B cell (primary cell): Measurements from ENCODE around the gene EZH2. TPM values are rescaled to one million over a fixed set of nuclear protein-coding genes. Genes with fewer than 3 reads are reported as not detected.

Experiments
- ATAC-seq: fragments of 200-7000 bp; cut with Tn5 transposase; one replicate; pipeline ENCODE4 v1.10.0; 2021; ENCODE audit warnings: low read depth, mild to moderate bottlenecking, moderate number of reproducible peaks, moderate library complexity
- CTCF ChIA-PET: fragments of 350-600 bp; sonication (Branson Sonifier 250); formaldehyde crosslinking; loops from one replicate; lab custom pipeline; 2021; ENCODE audit warnings: antibody characterized with exemption, inconsistent platforms; lab: Charles Lee
- POLR2A ChIA-PET: fragments of 350-600 bp; sonication (Branson Sonifier 250); formaldehyde crosslinking; loops from one replicate; lab custom pipeline; 2021; ENCODE audit warnings: antibody characterized with exemption; lab: Charles Lee
- DNase-seq: peaks from one replicate; pipeline ENCODE4 v3.0.0; 2013
- H2AFZ ChIP-seq: 2 replicates; pipeline ENCODE4 v1.6.1; 2012; ENCODE audit warnings: mild to moderate bottlenecking, low read depth, low read length; ENCODE audit not compliant: insufficient read depth, poor library complexity, severe bottlenecking
- H3K27ac ChIP-seq, 2 donors: 1 replicate in 1 of 2; 2 replicates in 1 of 2; pipeline ENCODE4 v1.5.1; 2012 to 2013; ENCODE audit warnings: low read length in 2 of 2, mild to moderate bottlenecking in 2 of 2, moderate library complexity in 1 of 2
- H3K27me3 ChIP-seq, 4 experiments: fragments of 200-600 bp in 1 of 4; sonication (generic) in 1 of 4; replicated peaks in 1 of 4; 1 replicate in 2 of 4; 2 replicates in 2 of 4; pipeline versions ENCODE4 v1.6.1 to v1.7.0; 2013 to 2016; ENCODE audit warnings: low read length in 3 of 4, mild to moderate bottlenecking in 2 of 4, mixed read lengths in 1 of 4, moderate library complexity in 1 of 4; ENCODE audit not compliant: insufficient read depth in 4 of 4, control insufficient read depth in 3 of 4; ENCODE audit errors: control extremely low read depth in 1 of 4
- H3K36me3 ChIP-seq, 2 experiments: replicated peaks in 1 of 2; 1 replicate in 1 of 2; 2 replicates in 1 of 2; pipeline versions ENCODE4 v1.6.1 to v1.7.1; 2013; ENCODE audit warnings: low read length in 1 of 2; ENCODE audit not compliant: insufficient read depth in 2 of 2, control insufficient read depth in 1 of 2; ENCODE audit errors: control extremely low read depth in 1 of 2, extremely low read depth in 1 of 2
- H3K4me1 ChIP-seq, 2 donors: fragments of 200-600 bp in 1 of 2; sonication (generic) in 1 of 2; 1 replicate in 1 of 2; 2 replicates in 1 of 2; pipeline versions ENCODE4 v1.5.1 to v1.6.1; 2013 to 2017; ENCODE audit warnings: low read length in 2 of 2; ENCODE audit not compliant: control insufficient read depth in 2 of 2, insufficient read depth in 2 of 2
- H3K4me2 ChIP-seq: replicated peaks from 2 replicates; pipeline ENCODE3; 2012; ENCODE audit warnings: mild to moderate bottlenecking, low read depth, low read length; ENCODE audit not compliant: poor library complexity, severe bottlenecking
- H3K4me3 ChIP-seq, 5 experiments: fragments of 200-600 bp in 1 of 5; sonication (generic) in 1 of 5; 1 replicate in 3 of 5; 2 replicates in 2 of 5; pipeline versions ENCODE4 v1.5.1 to v1.7.0; 2011 to 2016; ENCODE audit warnings: low read length in 4 of 5, mild to moderate bottlenecking in 4 of 5, low read depth in 2 of 5, control low read depth in 1 of 5, moderate library complexity in 1 of 5; ENCODE audit not compliant: insufficient read depth in 1 of 5; ENCODE audit errors: control extremely low read depth in 1 of 5, extremely low read depth in 1 of 5
- H3K79me2 ChIP-seq: fragments of 200-600 bp; sonication (generic); one replicate; pipeline ENCODE4 v1.6.0; 2016; ENCODE audit warnings: low read length; ENCODE audit not compliant: control insufficient read depth, insufficient read depth
- H3K9ac ChIP-seq: fragments of 200-600 bp; sonication (generic); 2 replicates; pipeline ENCODE4 v1.6.1; 2017; ENCODE audit warnings: mild to moderate bottlenecking, low read length, moderate library complexity
- H3K9me3 ChIP-seq, 3 donors: one replicate each; pipeline versions ENCODE4 v1.6.1 to v1.7.1; 2013; ENCODE audit warnings: low read length in 2 of 3; ENCODE audit not compliant: control insufficient read depth in 2 of 3, insufficient read depth in 1 of 3; ENCODE audit errors: control extremely low read depth in 1 of 3
- H4K20me1 ChIP-seq: 2 replicates; pipeline ENCODE4 v1.6.0; 2012; ENCODE audit warnings: mild to moderate bottlenecking, low read length; ENCODE audit not compliant: insufficient read depth, control insufficient read depth, poor library complexity, severe bottlenecking
- H3K27ac Mint-ChIP-seq: one replicate; pipeline ENCODE4 v1.8.0; 2021; ENCODE audit warnings: mixed read lengths
- H3K27me3 Mint-ChIP-seq: one replicate; pipeline ENCODE4 v1.8.0; 2021; ENCODE audit warnings: mixed read lengths
- H3K4me1 Mint-ChIP-seq: one replicate; pipeline ENCODE4 v1.8.0; 2021; ENCODE audit warnings: mixed read lengths
- H3K4me3 Mint-ChIP-seq: one replicate; pipeline ENCODE4 v1.8.0; 2021; ENCODE audit warnings: mixed read lengths
- H3K9me3 Mint-ChIP-seq: one replicate; pipeline ENCODE4 v1.8.0; 2022; ENCODE audit warnings: mixed read lengths; ENCODE audit not compliant: insufficient read depth
- EZH2 ChIP-seq: IDR thresholded peaks from 2 replicates; pipeline ENCODE4 v1.6.1; 2012; ENCODE audit warnings: borderline replicate concordance, low read depth, mild to moderate bottlenecking, moderate library complexity, low read length; ENCODE audit not compliant: insufficient read depth, poor library complexity, severe bottlenecking
- WGBS: methylation state at CpG from one replicate; pipeline ENCODE4 v1.1.5; 2013; ENCODE audit warnings: missing lambda C conversion rate; ENCODE audit not compliant: insufficient coverage; 5-methylcytosine and 5-hydroxymethylcytosine counted together
- intact Hi-C: fragments of 100-400 bp; cut with micrococcal nuclease; formaldehyde crosslinking; loops from one replicate; pipeline ENCODE4 v1.10.0; 2022
- polyA plus RNA-seq: library from polyadenylated mRNA; depleted of rRNA; stranded (reverse); fragments of >200 nt; gene quantifications from 2 replicates; pipeline ENCODE4 v1.2.3, GENCODE V29; 2012
- total RNA-seq, 2 donors: library from RNA; stranded (reverse); fragments of 120-200 nt in 1 of 2; gene quantifications; 1 replicate in 1 of 2; 2 replicates in 1 of 2; pipeline versions ENCODE4 v1.2.3 to v1.2.4, GENCODE V29; 2013 to 2022
- TF ChIP-seq, protein P1 (sequence below): fragments of 200-600 bp; IDR thresholded peaks from one replicate; pipeline ENCODE4 v1.8.0; 2022; ENCODE audit warnings: antibody characterized with exemption, mild to moderate bottlenecking

The EZH2 gene
- total and polyA plus RNA-seq, 2 donors (not counting 1 experiment from before 2014, with no cell fraction given), result 5.1 to 10.3 TPM

DNA sequence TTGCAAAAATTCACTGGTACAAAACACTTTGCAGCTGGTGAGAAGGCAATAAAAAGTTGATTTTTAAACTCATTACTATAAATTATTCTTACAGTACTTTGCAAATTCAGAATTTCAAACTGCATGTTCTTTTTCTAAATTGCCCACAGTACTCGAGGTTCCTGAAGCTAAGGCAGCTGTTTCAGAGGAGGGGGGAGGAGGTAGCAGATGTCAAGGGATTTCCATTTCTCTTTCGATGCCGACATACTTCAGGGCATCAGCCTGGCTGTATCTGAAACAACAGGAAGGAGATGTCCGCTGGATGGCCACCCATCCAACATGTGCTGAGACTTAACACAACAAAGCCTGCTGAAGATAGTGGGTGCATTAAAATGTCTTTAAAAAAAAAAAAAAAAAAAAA, 76.7 kb downstream of the EZH2 start:
- Histone ChIP-seq H3K4me3 (no peak overlapping the region), H3K9ac (no peak overlapping the region), H3K27ac (no peak overlapping the region), H4K20me1 (no peaks in the 10 kb centered on the region), H3K79me2 (no peaks in the 10 kb centered on the region), H2AFZ (no peak overlapping the region), H3K4me1 (no peaks in the 10 kb centered on the region), H3K36me3 (peaks cover 8 to 18% of the 10 kb centered on the region in 2 experiments), H3K27me3 (no peaks in the 10 kb centered on the region), H3K4me2 (no peak overlapping the region), H3K9me3 (no peaks in the 10 kb centered on the region)
- ATAC-seq (no peak), DNase-seq (no peak)
- intact Hi-C loops, result no loop called here
- WGBS, result 100% methylated on average over 1 of the region's 4 CpGs
- H3K27me3 Mint-ChIP-seq, result no peaks in the 10 kb centered on the region
- no peaks in the 10 kb centered on the region for H3K9me3 Mint-ChIP-seq
- TF ChIP-seq, protein P1, sequence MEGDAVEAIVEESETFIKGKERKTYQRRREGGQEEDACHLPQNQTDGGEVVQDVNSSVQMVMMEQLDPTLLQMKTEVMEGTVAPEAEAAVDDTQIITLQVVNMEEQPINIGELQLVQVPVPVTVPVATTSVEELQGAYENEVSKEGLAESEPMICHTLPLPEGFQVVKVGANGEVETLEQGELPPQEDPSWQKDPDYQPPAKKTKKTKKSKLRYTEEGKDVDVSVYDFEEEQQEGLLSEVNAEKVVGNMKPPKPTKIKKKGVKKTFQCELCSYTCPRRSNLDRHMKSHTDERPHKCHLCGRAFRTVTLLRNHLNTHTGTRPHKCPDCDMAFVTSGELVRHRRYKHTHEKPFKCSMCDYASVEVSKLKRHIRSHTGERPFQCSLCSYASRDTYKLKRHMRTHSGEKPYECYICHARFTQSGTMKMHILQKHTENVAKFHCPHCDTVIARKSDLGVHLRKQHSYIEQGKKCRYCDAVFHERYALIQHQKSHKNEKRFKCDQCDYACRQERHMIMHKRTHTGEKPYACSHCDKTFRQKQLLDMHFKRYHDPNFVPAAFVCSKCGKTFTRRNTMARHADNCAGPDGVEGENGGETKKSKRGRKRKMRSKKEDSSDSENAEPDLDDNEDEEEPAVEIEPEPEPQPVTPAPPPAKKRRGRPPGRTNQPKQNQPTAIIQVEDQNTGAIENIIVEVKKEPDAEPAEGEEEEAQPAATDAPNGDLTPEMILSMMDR, result no peak
- no peak for TF ChIP-seq EZH2
- CTCF ChIA-PET, result no interaction called here
- no peak overlapping the region for H3K4me3 Mint-ChIP-seq
- H3K27ac Mint-ChIP-seq, result no peak overlapping the region
- POLR2A ChIA-PET, result no interaction called here
- H3K4me1 Mint-ChIP-seq, result peaks cover 5% of the 10 kb centered on the region

DNA sequence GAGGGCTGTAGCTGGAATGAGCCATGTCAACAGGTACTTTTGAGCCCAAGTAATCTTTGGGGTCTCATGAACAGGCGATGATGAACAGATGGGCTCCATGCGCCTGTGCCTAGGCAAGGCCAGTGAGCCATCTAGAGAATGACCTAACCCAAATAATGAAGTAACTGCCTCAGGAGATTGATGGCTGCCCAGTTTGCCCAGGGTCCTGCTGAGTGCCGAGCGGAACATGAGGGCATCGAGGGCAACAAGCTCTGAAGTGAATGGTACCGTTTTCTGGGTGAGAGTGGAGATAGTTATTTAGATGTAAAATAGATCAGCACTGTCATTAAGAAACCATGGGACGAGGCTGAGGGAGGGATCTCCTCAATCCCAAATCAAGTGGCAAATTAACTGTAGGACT, 77.9 kb downstream of the EZH2 start:
- H3K4me3 Mint-ChIP-seq, result no peak overlapping the region
- Histone ChIP-seq H4K20me1 (no peaks in the 10 kb centered on the region), H3K9ac (no peak overlapping the region), H3K27ac (no peak overlapping the region), H3K79me2 (no peaks in the 10 kb centered on the region), H3K4me2 (no peak overlapping the region), H2AFZ (no peak overlapping the region), H3K4me1 (no peaks in the 10 kb centered on the region), H3K36me3 (peaks cover 6 to 26% of the 10 kb centered on the region in 2 experiments), H3K9me3 (no peaks in the 10 kb centered on the region), H3K27me3 (no peaks in the 10 kb centered on the region), H3K4me3 (no peak overlapping the region)
- H3K9me3 Mint-ChIP-seq, result no peaks in the 10 kb centered on the region
- H3K4me1 Mint-ChIP-seq, result no peaks in the 10 kb centered on the region
- no peak for ATAC-seq
- 95% methylated on average over 5 of the region's 7 CpGs for WGBS
- CTCF ChIA-PET, result interaction anchor here (1.9 kb wide), 1 partner anchor 11 kb away, joined by 4 read pairs; no protein-coding TSS in a partner anchor
- no peak for TF ChIP-seq EZH2
- POLR2A ChIA-PET, result no interaction called here
- intact Hi-C loops, result no loop called here
- no peaks in the 10 kb centered on the region for H3K27me3 Mint-ChIP-seq
- no peak for DNase-seq
- H3K27ac Mint-ChIP-seq, result no peak overlapping the region
